ENCODE measurements around the gene ISCA2. TPM values are rescaled to one million over a fixed set of nuclear protein-coding genes. Genes with fewer than 3 reads are reported as not detected.
A peak's percentile ranks its signal among the peaks of the same experiment; 100 is the strongest.
"Not testable (repeated sequence)": the region's sequence is repeated elsewhere in the genome, so short reads cannot be mapped to it uniquely, and the experiment has no call there.

ISCA2 gene, protein sequence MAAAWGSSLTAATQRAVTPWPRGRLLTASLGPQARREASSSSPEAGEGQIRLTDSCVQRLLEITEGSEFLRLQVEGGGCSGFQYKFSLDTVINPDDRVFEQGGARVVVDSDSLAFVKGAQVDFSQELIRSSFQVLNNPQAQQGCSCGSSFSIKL
- total RNA-seq = 10 to 100 TPM; 20.4 to 22.3 TPM

DNA sequence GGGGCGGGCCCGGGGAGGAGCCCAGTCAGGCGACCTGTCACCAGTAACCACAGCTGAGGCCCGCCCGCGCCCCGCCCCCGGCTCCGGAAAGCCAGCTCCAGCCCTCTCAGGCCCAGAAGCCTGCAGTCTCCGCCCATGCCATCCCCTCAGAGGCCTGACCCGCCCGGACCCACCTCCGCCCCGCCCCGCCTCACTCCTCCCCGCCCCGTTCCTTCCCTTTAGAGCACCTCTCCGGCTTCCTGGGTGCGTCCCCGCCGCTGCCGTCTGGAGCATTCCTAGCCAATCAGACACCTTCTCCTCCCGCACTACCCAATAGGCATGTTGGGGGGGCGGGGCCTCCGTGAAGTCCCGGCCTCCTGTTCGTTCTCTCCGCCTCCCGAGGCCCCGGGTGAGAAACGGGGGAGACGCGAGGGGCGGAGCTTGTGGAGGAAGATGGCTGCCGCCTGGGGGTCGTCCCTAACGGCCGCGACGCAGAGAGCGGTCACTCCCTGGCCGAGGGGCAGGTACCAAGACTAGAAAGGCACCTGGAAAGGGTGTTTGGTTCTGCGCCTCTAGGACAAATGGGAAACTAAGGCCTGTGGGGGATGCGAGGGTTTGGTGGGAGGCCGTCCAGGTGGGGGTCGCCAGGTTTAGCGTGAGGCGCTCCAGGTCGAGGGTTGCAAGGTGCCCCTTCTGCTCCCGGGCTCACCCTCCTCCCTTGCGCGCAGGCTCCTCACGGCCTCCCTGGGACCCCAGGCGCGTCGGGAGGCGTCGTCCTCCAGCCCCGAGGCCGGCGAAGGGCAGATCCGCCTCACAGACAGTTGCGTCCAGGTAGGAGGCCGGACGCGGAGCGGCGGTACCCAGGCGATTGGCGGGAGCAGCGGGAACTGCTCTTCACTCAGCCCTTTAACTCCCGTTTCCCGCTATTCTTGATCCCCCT, at the start of gene ISCA2:
Gene ISCA2, plus strand, starts transcription at position 423 of the 919 bp plus-strand sequence. Its CDS starts 10 bp downstream, at position 433.
- Histone ChIP-seq H3K9me3 (no peaks in the 10 kb centered on the region), H3K27ac (peak within 1 kb of the TSS; percentile 96), H3K4me3 (peak within 1 kb of the TSS; percentile 73 to 78), H3K4me1 (peaks cover 0 to 51% of the 10 kb centered on the region in 2 donors), H3K27me3 (no peaks in the 10 kb centered on the region), H3K36me3 (peaks cover 8% of the 10 kb centered on the region)
- peak; percentile 99 for DNase-seq (ENCODE audit: low spot score)
- TF ChIP-seq, protein P1, sequence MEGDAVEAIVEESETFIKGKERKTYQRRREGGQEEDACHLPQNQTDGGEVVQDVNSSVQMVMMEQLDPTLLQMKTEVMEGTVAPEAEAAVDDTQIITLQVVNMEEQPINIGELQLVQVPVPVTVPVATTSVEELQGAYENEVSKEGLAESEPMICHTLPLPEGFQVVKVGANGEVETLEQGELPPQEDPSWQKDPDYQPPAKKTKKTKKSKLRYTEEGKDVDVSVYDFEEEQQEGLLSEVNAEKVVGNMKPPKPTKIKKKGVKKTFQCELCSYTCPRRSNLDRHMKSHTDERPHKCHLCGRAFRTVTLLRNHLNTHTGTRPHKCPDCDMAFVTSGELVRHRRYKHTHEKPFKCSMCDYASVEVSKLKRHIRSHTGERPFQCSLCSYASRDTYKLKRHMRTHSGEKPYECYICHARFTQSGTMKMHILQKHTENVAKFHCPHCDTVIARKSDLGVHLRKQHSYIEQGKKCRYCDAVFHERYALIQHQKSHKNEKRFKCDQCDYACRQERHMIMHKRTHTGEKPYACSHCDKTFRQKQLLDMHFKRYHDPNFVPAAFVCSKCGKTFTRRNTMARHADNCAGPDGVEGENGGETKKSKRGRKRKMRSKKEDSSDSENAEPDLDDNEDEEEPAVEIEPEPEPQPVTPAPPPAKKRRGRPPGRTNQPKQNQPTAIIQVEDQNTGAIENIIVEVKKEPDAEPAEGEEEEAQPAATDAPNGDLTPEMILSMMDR (IDR thresholded peaks at IDR 0.05) = no peak

DNA sequence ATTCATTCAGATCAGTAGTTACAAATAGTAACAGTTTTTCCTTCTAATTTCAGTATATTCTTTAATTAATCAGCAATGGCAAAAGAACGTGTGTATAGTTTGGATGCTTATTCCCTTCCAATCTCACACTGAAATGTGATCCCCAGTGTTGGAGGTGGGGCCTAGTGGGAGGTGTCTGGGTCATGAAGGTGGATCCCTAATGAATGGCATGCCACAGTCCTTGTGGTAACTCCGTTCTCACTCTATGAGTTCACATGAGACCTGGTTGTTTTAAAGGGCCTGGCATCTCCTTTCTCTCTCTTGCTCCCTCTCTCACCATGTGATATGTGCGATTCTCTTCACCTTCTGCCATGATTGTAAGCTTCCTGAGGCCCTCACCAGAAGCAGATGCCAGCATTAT, 48.7 kb upstream of the ISCA2 start:
- TF ChIP-seq, protein P1 (IDR thresholded peaks at IDR 0.05) = no peak
- no peaks in the 10 kb centered on the region for H3K36me3 ChIP-seq
- no peaks in the 10 kb centered on the region for H3K9me3 ChIP-seq
- no peak overlapping the region for H3K4me3 ChIP-seq
- no peaks in the 10 kb centered on the region for H3K4me1 ChIP-seq
- no peak overlapping the region for H3K27ac ChIP-seq
- DNase-seq (ENCODE audit: low spot score) = no peak
- no peaks in the 10 kb centered on the region for H3K27me3 ChIP-seq

DNA sequence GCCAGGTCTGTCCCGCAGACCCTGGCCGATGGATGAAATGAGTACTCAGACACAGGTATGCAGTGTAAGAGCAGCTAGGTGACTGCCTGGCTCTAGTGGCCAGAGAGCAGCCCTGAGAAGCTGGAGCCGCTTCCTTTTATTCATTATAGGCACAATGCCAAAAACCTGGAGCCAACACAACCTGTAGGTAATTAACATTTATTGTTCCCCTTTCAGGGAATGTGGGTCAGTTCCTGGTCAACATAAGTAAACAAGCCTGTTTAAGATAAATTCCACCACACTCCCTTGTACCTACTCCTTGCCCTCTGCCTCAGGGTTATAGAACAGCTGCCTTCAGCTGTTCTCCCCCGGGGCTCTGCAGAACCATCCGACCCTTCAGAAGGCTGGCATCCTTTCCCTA, 39.2 kb upstream of the ISCA2 start:
- H3K9me3 ChIP-seq, H3K27me3 ChIP-seq, H3K27ac ChIP-seq, H3K4me3 ChIP-seq, H3K36me3 ChIP-seq, H3K4me1 ChIP-seq: not testable (repeated sequence)
- peak; percentile 1 for DNase-seq (ENCODE audit: low spot score)

DNA sequence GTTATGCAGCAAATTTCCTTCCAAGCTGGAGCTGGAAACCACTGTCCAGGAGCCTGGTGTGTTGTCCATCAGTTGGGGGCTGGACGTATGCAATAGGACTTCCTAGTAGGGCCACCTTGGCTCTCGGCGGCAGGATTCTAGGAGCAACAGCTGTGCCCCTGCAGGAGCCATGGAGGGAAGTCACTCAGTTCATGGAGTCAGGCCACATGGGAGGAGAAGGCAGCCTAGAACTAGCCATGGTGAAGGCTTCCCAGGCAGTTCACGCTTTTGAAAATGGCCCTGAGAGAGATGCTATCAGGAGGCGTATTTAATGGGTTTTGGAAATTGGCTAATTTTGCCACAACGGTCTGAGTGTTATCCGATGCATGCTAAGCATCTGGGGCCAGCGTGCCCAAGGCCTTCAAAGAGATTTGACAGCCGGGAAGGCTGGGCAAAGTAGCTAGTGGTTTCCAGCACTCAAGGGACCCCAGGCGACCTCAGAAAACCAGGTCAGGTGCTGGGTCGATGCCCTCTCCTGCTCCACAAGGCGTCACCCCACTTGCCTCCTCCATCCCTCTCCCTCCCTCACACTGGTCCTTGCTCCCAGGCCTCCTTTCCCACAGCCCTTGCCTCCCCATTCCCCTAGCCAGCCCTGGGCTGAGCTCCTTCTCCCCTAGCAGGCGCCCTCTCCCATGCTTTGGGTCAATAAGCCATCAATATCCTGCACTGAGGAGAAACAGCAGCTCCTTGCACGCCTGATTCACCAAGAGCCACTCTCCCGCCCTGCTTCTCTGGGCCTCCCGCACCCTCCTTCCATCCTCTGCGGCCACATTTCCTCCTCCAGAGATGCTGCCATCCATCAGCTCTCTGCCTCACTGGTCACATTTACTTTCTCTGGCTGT, 36.6 kb upstream of the ISCA2 start:
- Histone ChIP-seq H3K9me3 (no peaks in the 10 kb centered on the region), H3K4me1 (no peaks in the 10 kb centered on the region), H3K4me3 (no peak overlapping the region), H3K27ac (no peak overlapping the region), H3K27me3 (no peaks in the 10 kb centered on the region), H3K36me3 (no peaks in the 10 kb centered on the region)
- DNase-seq (ENCODE audit: low spot score) = peak; percentile 38
- TF ChIP-seq, protein P1 (IDR thresholded peaks at IDR 0.05) = no peak

DNA sequence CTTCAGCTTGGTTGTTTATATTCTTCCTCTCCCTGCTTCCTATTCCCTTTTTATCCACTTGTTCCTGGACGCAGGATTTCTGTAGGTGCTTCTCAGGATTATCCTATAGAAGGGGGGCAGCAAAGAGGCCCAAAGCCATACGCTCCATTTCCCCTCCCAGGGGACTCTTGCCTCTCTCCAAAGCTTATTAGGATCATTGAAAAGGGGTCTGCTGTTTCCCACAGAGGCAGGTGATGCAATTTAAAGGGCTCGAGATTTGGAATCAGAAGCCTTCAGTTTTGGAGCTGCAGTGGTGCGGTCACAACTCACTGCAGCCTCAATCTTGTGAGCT, 36.0 kb upstream of the ISCA2 start:
- Histone ChIP-seq H3K27ac (no peak overlapping the region), H3K36me3 (no peaks in the 10 kb centered on the region)
- TF ChIP-seq, protein P1 (IDR thresholded peaks at IDR 0.05) = no peak

More for the DNA sequence above, 36.0 kb upstream of the ISCA2 start:
- Histone ChIP-seq H3K4me3 (no peak overlapping the region), H3K27me3 (no peaks in the 10 kb centered on the region), H3K9me3 (no peaks in the 10 kb centered on the region), H3K4me1 (no peaks in the 10 kb centered on the region)
- DNase-seq (ENCODE audit: low spot score) = no peak

Data from right atrium auricular region (tissue), 2 donors.